HCT116 (cell line): ENCODE measurements around the gene CNTN2. TPM values are rescaled to one million over a fixed set of nuclear protein-coding genes. Genes with fewer than 3 reads are reported as not detected.

Experiments
- ATAC-seq: fragments of 200-7000 bp; cut with Tn5 transposase; 2 replicates; pipeline ENCODE4 v1.9.1; 2020; ENCODE audit warnings: mild to moderate bottlenecking, moderate library complexity
- BruUV-seq: library from RNA; stranded (reverse); fragments of 400-500 nt; replicated peaks from 2 replicates; lab custom pipeline; 2021; lab: Mats Ljungman, UMichigan
- CTCF ChIA-PET: fragments of 300-600 bp; sonication (Branson Sonifier 250); formaldehyde crosslinking; loops from one replicate; lab custom pipeline; 2021; ENCODE audit warnings: antibody characterized with exemption; lab: Charles Lee
- POLR2A ChIA-PET: fragments of 300-600, 350-600 bp; sonication (Branson Sonifier 250); formaldehyde crosslinking; loops from one replicate; lab custom pipeline; 2021; ENCODE audit warnings: antibody characterized with exemption; lab: Charles Lee
- RAD21 ChIA-PET, 2 experiments: fragments of 300-600 bp; sonication (Branson Sonifier 250); formaldehyde crosslinking; loops; one replicate each; lab custom pipeline; 2023; ENCODE audit warnings: low total read pairs in 2 of 2; ENCODE audit not compliant: uncharacterized antibody in 2 of 2, unreplicated experiment in 2 of 2, low non-redundant PET in 1 of 2; lab: Charles Lee
- DNase-seq: peaks from one replicate; pipeline ENCODE4 v3.0.0-alpha.2; 2010; ENCODE audit warnings: low read depth, low spot score
- H2AFZ ChIP-seq: fragments of 200-600 bp; shearing (Covaris generic), sonication (generic); 2 replicates; pipeline ENCODE4 v1.6.1; 2017; ENCODE audit warnings: low read depth, mixed run types, mixed read lengths, antibody characterized with exemption, low read length; ENCODE audit not compliant: poor library complexity, severe bottlenecking
- H3K27ac ChIP-seq: 2 replicates; pipeline ENCODE4 v1.5.1; 2012; ENCODE audit warnings: low read depth, low read length
- H3K27me3 ChIP-seq: fragments of 200-600 bp; sonication (generic); 2 replicates; pipeline ENCODE4 v1.6.1; 2016; ENCODE audit warnings: mixed run types, low read length, mixed read lengths; ENCODE audit not compliant: insufficient read depth
- H3K36me3 ChIP-seq, 2 experiments: fragments of 200-500 bp in 1 of 2; fragments of 200-600 bp in 1 of 2; sonication (Bioruptor generic) in 1 of 2; sonication (generic) in 1 of 2; 2 replicates each; pipeline versions ENCODE4 v1.5.1 to v1.6.1; 2014 to 2016; ENCODE audit warnings: low read length in 2 of 2, inconsistent platforms in 1 of 2, mixed read lengths in 1 of 2, mixed run types in 1 of 2; ENCODE audit not compliant: insufficient read depth in 2 of 2, control insufficient read depth in 1 of 2
- H3K4me1 ChIP-seq, 2 experiments: fragments of 200-600 bp in 1 of 2; sonication (generic) in 1 of 2; 2 replicates each; pipeline versions ENCODE4 v1.5.1 to v1.6.1; 2012 to 2017; ENCODE audit warnings: low read length in 2 of 2, inconsistent platforms in 1 of 2, mild to moderate bottlenecking in 1 of 2, mixed read lengths in 1 of 2, mixed run types in 1 of 2, moderate library complexity in 1 of 2; ENCODE audit not compliant: insufficient read depth in 2 of 2, control insufficient read depth in 1 of 2
- H3K4me2 ChIP-seq: fragments of 200-600 bp; sonication (generic); 2 replicates; pipeline ENCODE4 v1.6.1; 2017; ENCODE audit warnings: mixed run types, low read length, mixed read lengths
- H3K4me3 ChIP-seq, 2 experiments: fragments of 200-600 bp in 1 of 2; sonication (generic) in 1 of 2; replicated peaks in 1 of 2; 2 replicates each; pipeline ENCODE4 v1.5.1; 2011 to 2016; ENCODE audit warnings: low read length in 2 of 2, control low read depth in 1 of 2, low read depth in 1 of 2, mild to moderate bottlenecking in 1 of 2, mixed read lengths in 1 of 2, mixed run types in 1 of 2
- H3K79me2 ChIP-seq: fragments of 200-600 bp; sonication (generic); 2 replicates; pipeline ENCODE4 v1.6.1; 2017; ENCODE audit warnings: mild to moderate bottlenecking, mixed run types, low read length, moderate library complexity, mixed read lengths; ENCODE audit not compliant: insufficient read depth
- H3K9ac ChIP-seq: fragments of 200-600 bp; sonication (generic); 2 replicates; pipeline ENCODE4 v1.6.1; 2016; ENCODE audit warnings: low read length, mixed read lengths
- H3K9me2 ChIP-seq: fragments of 200-600 bp; sonication (generic), shearing (Covaris generic); 2 replicates; pipeline ENCODE4 v1.6.1; 2017; ENCODE audit warnings: mixed run types, mild to moderate bottlenecking, moderate library complexity; ENCODE audit not compliant: insufficient read depth
- H3K9me3 ChIP-seq, 2 experiments: fragments of 200-500 bp in 1 of 2; fragments of 200-600 bp in 1 of 2; sonication (Bioruptor generic) in 1 of 2; sonication (generic) in 1 of 2; 2 replicates each; pipeline ENCODE4 v1.6.1; 2014 to 2017; ENCODE audit warnings: low read length in 2 of 2, mixed read lengths in 2 of 2, inconsistent platforms in 1 of 2, low read depth in 1 of 2, mild to moderate bottlenecking in 1 of 2, mixed run types in 1 of 2, moderate library complexity in 1 of 2; ENCODE audit not compliant: control insufficient read depth in 1 of 2, insufficient read depth in 1 of 2
- H4K20me1 ChIP-seq: fragments of 200-600 bp; sonication (generic), shearing (Covaris generic); 2 replicates; pipeline ENCODE4 v1.6.1; 2017; ENCODE audit warnings: mixed run types, mild to moderate bottlenecking, moderate library complexity; ENCODE audit not compliant: insufficient read depth
- CBX3 ChIP-seq: IDR thresholded peaks from 2 replicates; pipeline ENCODE4 v1.6.1; 2012; ENCODE audit warnings: low read depth
- CEBPB ChIP-seq: IDR thresholded peaks from 2 replicates; pipeline ENCODE4 v1.6.1; 2012; ENCODE audit warnings: low read depth
- EZH2 ChIP-seq: fragments of 200-600 bp; sonication (generic); IDR thresholded peaks from 2 replicates; pipeline ENCODE4 v1.6.1; 2017; ENCODE audit warnings: antibody characterized with exemption, mixed run types
- EZH2phosphoT487 ChIP-seq: fragments of 200-600 bp; IDR thresholded peaks from 2 replicates; pipeline ENCODE4 v1.6.1; 2018; ENCODE audit warnings: antibody characterized with exemption, borderline replicate concordance
- FOSL1 ChIP-seq: IDR thresholded peaks from 2 replicates; pipeline ENCODE4 v1.6.1; 2012; ENCODE audit warnings: low read depth
- JUND ChIP-seq: IDR thresholded peaks from 2 replicates; pipeline ENCODE4 v1.6.1; 2012
- MAX ChIP-seq: IDR thresholded peaks from 2 replicates; pipeline ENCODE4 v1.6.1; 2012
- POLR2AphosphoS5 ChIP-seq: IDR thresholded peaks from 2 replicates; pipeline ENCODE4 v1.6.1; 2011; ENCODE audit warnings: mild to moderate bottlenecking, low read depth, low read length, moderate library complexity
- RAD21 ChIP-seq: IDR thresholded peaks from 2 replicates; pipeline ENCODE4 v1.6.1; 2012; ENCODE audit warnings: low read depth, mild to moderate bottlenecking
- REST ChIP-seq: IDR thresholded peaks from 2 replicates; pipeline ENCODE4 v1.6.1; 2012; ENCODE audit warnings: low read depth
- SIN3A ChIP-seq: IDR thresholded peaks from 2 replicates; pipeline ENCODE4 v1.6.1; 2012; ENCODE audit warnings: low read depth
- SRF ChIP-seq: IDR thresholded peaks from 2 replicates; pipeline ENCODE4 v1.6.1; 2012; ENCODE audit warnings: low read depth
- intact Hi-C: fragments of 100-400 bp; cut with micrococcal nuclease; formaldehyde crosslinking; loops from 2 replicates; pipeline ENCODE4 v1.10.0; 2022
- total RNA-seq: library from RNA; stranded (reverse); gene quantifications from one replicate; pipeline ENCODE4 v1.2.1, GENCODE V29; 2021; ENCODE audit not compliant: unreplicated experiment

Gene CNTN2
- total RNA-seq, 1 experiment from 2014 or later, result 0.15 TPM

- ATAC-seq, result no peak
- RAD21 ChIA-PET, result no interaction called here
Measured at GRCh38 chr1:205028924-205029323, 14.1 kb upstream of the CNTN2 start.

More at GRCh38 chr1:205028924-205029323, 14.1 kb upstream of the CNTN2 start:
- POLR2A ChIA-PET, result no interaction called here
- Histone ChIP-seq H3K9me2 (no peaks in the 10 kb centered on the region), H3K36me3 (no peaks in the 10 kb centered on the region), H3K27ac (no peak overlapping the region), H3K4me3 (no peak overlapping the region), H3K4me2 (no peak overlapping the region), H3K4me1 (no peaks in the 10 kb centered on the region), H2AFZ (no peak overlapping the region), H4K20me1 (no peaks in the 10 kb centered on the region), H3K9me3 (no peaks in the 10 kb centered on the region), H3K9ac (no peak overlapping the region), H3K79me2 (no peaks in the 10 kb centered on the region), H3K27me3 (no peaks in the 10 kb centered on the region)
- intact Hi-C loops, result no loop called here
- no TSS peak for BruUV-seq
- CTCF ChIA-PET, result no interaction called here
- DNase-seq, result no peak
- TF ChIP-seq MAX (no peak), EZH2phosphoT487 (no peak), SIN3A (no peak), CBX3 (no peak), CEBPB (no peak), FOSL1 (no peak), POLR2AphosphoS5 (no peak), RAD21 (no peak; the same call in 1 of the 2 replicates), EZH2 (no peak), REST (no peak), JUND (no peak), SRF (no peak)
